CD4-positive, alpha-beta T cell treated with Interleukin-10 for 1 hour (primary cell): ENCODE measurements around the gene CCDC127.

Experiments used
- DNase-seq: peaks from one replicate; pipeline ENCODE4 v3.0.0-alpha.2; 2020

CCDC127 gene

GRCh38 chr5:156411-157072, 61.4 kb downstream of the CCDC127 start:
- DNase-seq: no peak

GRCh38 chr5:155651-156410, 62.1 kb downstream of the CCDC127 start:
- DNase-seq: no peak

GRCh38 chr5:154826-155225, 63.1 kb downstream of the CCDC127 start:
- no peak for DNase-seq

- no peak for DNase-seq
These were observed 63.7 kb downstream of the CCDC127 start for GRCh38 chr5:154236-154635.

- DNase-seq: no peak
These were observed 64.7 kb downstream of the CCDC127 start for GRCh38 chr5:153256-153655.

GRCh38 chr5:152077-152476, 65.9 kb downstream of the CCDC127 start:
- DNase-seq: no peak

- no peak for DNase-seq
These were observed 67.2 kb downstream of the CCDC127 start for GRCh38 chr5:150746-151145.

GRCh38 chr5:149745-150485, 68.0 kb downstream of the CCDC127 start:
- DNase-seq: no peak

- no peak for DNase-seq
These were observed 70.2 kb downstream of the CCDC127 start for GRCh38 chr5:147751-148150.
